HTERT RPE-1 (cell line): ENCODE measurements around the gene AHCTF1.

Source experiments
- in situ Hi-C: fragments of 300-500 bp; cut with MboI; formaldehyde crosslinking; loops from 4 replicates; pipeline ENCODE4 v1.14.3; 2020; ENCODE audit warnings: low sequenced_read_pairs

The AHCTF1 gene

DNA sequence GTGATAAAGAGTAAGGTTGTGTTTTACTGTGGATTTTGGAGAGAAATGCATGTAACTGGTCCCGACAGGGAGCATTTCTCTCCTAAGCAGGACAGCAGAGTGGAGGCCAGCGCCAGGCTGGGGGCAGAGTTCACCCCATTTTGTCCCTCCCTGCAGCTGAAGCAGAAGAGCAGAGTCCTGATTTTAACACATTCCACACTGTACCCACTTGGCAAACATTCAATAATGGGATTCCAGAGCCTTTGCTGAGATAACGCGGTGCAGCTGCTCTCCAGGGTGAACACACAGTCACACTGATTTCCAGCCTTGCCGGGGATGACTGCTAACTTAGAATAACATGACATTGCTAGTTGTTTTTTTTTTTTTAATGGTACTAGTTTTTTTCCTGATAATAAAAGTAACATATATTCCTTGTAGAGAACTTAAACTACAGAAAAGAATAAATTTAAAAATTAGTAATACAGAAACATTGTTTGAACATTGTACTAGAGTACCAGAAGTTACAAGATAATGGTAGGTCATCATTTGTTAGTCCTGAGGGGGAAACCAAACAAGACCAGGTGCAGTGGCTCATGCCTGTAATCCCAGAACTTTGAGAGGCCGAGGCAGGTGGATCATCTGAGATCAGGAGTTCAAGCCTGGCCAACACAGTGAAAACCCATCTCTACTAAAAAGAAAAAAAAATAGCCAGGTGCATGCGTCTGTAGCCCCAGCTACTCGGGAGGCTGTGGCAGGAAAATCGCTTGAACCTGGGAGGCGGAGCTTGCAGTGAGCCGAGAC lies 130.3 kb downstream of the AHCTF1 start:
- in situ Hi-C loops = no loop called here

DNA sequence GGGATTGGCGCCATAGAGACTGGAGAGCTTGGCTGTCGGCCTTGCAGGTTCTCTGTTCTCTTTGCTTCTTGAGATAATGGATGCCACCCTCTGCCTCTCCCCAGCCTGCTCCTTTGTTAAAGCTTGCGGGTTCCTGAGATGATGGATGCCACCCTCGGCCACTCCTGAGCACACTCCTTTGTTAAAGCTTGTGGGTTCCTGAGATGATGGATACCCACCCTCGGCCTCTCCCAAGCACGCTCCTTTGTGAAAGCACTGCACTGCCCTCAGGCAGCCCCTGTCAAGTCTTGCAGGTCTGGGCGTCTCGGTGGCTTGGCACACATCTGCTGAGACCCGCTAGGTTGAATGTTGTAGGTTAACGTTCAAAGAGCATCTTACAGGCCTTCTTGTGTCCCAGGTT lies 131.0 kb downstream of the AHCTF1 start:
- in situ Hi-C loops = no loop called here

DNA sequence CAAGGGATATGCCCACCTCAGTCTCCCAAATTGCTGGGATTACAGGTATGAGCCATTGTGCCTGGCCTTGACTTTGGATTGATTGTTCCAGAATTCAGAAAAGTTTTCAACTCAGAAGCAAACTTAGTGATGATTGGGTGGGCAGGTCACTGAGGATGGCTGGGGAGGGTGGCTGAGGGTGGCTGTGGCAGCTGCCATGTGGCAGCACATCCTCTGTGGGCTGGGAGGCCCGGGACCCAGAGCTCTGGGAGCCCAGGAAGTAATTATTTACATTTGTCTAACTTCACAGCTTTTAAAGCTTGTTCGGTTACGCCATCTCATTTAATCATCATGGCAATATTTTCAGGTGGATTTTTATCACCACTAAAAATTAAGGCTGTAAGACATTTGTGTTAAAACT lies 131.4 kb downstream of the AHCTF1 start:
- in situ Hi-C loops = no loop called here

DNA sequence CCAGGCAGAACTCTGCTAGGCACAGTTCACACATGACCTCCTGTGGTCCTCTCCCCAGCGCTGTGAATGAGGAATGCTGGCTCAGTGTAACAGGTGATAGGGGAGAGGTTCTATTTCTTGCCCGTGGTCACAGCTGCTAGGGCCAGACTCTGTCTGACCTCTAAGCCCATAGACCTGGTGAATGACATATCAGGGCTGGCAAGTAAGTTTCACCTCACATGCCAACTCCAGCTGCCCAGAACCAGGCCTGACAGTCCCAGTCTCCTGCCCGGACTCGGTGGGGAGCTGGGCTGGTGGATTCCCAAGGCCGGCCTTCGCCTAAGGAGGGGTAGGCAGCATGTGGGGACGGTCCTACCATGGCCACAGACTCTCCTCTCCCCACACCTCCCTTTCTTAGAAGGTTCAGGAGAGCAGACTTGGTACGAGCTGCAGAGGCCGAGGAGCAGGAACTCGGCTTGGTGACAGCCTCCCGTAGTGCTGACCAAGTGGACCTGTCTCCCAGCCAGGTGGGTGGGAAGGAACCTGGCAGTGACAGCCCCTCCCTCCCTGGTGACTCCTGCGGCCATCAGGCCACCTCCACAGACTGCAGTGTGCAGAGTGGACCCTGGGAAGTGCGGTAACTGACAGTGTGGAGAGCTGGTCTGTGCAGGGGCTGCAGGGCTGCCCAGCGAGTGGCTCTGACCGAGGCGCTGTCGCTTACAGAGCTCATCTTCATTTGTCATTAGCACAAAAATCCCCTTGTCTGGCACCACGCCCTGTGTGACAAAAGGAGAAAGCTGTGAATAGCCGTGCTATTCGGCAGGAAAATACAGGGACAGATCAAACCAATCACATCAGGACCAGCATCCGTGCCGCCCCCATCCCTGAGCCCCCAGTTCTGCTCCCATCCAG lies 132.9 kb downstream of the AHCTF1 start:
- in situ Hi-C loops = no loop called here

DNA sequence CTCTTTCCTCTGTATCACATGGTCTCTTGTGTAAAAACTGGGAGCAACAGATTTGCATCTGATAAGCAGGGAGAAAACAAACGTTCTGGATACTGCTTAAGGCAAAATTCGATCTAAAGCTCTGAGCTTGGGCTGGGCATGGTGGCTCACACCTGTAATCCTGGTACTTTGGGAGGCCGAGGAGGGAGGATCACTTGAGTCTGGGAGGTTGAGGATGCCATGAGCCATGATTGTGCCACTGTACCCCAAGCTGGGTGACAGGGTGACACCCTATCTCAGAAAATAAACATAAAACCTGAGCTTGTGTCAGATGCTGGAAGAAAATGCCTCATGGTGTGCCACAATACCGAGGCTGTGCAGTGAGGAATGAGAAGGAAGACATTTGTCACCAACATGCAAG lies 133.6 kb downstream of the AHCTF1 start:
- in situ Hi-C loops = no loop called here

DNA sequence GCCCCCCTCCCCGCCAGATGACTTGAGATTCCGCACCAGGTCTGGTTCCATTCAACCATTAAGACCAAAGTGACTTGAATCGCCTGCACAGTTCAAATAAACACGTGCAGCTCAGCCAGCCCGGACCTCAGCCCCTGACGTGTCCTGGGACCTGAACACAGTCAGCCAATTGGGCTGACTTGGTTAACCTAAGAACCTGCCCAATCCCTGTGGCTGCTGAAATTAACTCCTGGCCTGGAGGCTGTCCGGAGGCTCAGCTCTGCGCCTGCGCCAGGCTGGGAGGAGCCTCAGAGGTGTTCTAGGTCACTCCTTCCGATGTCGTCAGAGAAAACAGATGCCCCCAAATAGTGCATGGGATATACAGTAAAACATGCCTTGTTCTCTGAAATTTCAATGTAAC lies 134.2 kb downstream of the AHCTF1 start:
- in situ Hi-C loops = no loop called here

DNA sequence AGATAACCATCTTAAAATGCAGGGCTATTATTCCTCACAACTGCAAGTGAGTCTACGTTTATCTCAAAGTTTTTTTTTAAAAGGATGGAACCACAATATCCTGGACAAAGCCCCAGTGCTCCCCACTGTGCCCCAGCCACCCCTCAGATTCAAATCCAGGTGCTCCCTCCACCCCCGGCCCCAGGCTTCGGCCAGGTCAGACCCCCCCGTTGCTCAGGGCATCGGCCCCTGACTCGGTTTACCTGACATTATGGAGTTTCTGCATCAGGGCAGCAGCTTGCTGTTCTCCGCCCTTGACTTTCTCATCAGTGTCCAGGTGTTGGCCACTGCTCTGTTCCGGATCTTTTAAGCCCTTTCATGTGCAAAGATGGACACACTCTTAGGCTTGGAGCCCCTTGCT lies 134.6 kb downstream of the AHCTF1 start:
- in situ Hi-C loops = no loop called here

DNA sequence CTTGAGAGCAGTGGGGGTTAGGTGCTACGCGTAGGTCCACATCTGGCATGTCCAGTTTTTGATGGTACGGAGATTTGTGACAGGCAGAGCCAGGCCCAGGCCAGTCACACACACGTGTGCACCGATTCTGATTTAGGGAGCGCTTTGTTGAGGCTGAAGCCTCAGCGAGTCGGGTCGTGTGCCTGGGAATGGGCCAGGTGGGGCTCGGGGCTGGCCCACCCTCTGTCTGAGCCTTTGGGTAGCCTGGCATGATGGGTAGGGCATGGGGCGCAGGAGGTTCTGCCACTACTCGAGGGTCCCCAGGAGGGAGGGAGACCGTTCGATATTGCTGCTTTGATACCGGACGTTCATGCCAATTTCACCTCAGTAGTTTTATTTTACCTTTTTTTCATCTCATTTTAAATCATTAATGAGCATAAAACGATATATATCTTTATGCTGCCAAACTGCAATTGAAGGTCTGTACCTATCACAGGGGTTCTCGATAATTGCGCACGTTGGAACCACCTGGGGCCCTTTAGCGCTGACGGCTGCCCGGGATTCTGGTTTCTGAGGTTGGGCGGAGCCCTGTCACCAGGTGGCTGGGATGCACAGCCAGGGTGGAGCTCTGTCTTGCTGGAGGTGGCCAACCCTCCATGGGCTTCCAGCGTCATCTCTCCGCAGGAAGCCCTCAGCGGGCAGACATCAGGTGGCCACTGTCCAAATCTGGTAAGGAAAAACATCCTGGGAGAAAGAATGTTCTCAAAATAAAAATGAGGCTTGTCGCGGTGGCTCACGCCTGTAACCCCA lies 135.6 kb downstream of the AHCTF1 start:
- in situ Hi-C loops = no loop called here

DNA sequence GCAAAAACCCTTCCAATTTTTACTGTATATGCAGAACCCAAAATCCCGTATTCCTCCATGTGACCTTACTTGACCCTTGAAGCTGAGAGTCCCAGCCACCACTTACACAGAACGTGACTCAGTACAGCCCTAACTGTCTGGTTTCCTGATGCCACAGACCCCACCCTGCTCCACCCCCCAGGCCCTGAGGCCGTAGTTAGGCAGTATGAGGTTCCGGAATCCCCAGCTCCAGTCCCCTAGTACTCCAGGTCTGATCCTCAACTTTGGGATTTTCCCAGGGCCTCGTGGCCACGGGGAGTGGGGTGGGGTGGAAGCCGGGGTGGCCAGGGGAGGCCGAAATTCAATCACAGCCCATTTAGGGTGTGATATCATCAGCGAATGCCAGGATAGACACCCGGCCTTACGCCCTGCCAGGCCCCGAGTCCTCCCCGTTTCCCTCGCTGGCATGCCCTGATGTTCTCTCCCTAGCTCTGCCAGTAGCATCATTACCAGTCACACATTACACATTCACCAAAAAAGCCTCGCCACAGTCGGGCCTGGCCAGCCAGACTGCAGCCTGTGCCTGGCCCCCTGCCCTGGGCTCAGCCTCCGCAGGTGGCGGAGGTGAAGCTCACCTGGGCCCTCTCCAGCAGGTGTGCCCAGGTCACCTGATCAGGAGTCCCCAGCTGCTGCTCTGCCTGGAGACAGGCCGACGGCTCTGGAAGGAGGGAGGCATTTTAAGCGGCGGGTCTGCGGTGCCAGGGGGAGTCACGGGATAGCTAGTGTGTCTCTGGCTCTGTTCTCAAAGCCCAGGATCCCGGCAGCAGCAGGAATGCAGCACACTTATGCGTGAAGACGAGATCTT lies 136.7 kb downstream of the AHCTF1 start:
- in situ Hi-C loops = no loop called here

DNA sequence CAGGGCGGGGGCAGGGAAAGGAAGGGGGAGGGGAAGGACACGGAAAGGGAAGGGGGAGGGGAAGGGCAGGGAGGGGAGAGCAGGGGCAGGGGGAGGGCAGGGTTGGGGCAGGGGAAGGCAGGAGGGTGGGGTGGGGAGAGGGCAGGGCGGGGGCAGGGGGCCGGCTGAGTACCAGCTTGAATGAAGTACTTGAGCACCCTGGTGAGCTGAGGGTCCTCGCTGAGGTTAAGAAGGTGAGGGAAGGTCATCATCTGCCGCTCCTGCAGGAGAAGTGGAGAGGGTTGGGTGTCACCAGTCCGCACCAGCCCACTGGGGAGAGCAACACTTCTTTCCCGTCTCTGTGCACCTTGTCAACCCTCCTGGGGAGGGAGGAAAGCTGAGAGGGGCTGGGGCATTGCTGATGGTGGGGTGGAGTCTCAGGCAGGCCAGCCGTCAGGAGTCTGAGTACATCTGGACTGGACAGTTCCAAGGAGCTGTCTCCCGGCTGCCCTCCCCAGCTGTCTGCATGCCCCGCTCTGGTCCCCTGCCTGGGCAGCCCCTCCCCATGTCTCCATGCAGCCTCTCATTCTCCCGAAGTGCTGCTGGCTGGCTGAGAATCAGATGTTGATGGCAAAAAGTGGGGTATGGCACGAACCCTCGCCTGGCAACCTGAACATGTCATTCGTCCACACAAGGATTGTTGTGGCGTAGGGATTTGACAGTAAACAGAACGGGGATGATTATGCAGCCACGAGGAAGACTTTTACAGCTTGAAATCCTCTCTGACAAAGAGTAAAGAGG lies 137.5 kb downstream of the AHCTF1 start:
- in situ Hi-C loops = no loop called here

DNA sequence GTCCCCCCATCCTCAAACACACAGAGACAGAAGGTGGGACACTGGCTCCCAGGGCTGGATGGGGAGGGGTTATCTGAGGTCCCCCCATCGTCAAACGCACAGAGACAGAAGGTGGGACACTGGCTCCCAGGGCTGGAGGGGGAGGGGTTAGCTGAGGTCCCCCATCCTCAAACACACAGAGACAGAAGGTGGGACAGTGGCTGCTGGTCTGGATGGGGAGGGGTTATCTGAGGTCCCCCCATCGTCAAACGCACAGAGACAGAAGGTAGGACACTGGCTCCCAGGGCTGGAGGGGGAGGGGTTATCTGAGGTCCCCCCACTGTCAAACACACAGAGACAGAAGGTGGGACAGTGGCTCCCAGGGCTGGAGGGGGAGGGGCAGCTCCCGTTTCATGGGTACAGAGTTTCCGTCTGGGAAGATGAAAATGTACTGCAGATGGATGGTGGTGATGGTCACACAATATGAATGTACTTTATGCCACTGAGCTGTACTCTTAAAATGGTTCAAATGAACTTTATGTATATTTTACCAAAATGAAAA lies 138.3 kb downstream of the AHCTF1 start:
- in situ Hi-C loops = no loop called here

DNA sequence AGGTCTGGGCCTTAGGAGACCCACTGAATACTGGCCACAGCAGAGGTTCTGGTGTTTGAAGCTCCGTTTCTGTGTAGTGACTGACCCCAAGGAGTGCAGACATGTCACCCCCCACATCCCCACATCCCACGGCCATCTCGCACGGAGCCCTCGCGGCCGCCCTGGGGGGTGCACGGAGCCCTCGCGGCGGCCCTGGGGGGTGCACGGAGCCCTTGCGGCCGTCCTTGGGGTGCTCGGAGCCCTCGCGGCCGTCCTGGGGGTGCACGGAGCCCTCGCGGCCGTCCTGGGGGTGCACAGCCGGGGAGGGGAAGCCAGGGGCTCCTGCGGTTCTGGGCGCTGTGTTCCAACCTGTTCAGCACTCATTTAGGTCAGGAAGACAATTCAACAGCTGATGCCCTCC lies 139.1 kb downstream of the AHCTF1 start:
- in situ Hi-C loops = no loop called here

DNA sequence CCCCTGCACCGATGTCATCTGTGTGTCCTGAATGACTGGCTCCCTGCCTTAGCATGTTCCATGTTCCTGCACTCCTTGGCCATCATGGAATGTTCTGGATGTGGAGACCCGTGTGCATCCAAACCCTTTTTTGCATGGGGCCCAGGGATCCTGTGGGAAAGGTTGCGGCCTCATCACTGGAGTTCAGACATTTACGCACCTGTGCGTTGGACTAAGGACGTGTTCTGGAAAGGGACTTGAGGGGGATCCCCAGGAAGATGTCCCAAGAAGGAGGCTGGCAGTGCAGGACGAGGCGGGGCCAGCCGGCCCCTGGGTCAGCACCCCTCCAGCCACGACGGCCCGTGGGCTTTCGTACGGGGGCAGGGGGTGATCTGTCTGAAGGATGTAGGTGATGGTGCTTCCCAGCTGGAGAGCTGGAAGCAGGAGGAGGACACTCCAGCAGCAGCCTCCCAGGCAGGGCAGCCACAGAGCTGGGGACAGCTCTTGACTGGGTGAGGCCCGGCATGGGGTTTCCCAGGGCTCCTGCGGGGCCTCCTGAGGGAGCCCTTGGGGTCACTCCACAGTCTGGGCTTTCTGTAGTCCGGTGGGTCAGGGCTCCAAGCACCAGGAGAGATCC lies 140.3 kb downstream of the AHCTF1 start:
- in situ Hi-C loops = no loop called here

DNA sequence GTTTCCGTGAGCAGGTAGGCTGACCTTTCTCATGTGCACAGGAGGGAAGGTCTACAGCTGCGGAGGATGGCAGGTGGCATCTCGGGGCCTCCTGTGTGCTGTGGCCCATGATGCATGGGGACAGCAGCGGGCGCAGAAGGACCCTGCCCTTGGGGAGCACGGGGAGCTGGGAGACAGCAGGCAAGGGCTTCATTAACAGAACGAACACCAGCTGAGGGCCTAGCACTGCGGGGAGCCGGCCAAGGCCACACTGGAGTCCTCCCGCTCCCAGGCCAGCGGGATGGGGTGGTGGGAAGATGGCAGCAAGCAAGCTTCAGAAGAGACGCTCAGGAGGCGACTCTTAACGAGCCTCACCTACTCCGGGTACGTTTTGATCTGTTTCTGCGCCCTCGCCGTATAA lies 140.9 kb downstream of the AHCTF1 start:
- in situ Hi-C loops = no loop called here

DNA sequence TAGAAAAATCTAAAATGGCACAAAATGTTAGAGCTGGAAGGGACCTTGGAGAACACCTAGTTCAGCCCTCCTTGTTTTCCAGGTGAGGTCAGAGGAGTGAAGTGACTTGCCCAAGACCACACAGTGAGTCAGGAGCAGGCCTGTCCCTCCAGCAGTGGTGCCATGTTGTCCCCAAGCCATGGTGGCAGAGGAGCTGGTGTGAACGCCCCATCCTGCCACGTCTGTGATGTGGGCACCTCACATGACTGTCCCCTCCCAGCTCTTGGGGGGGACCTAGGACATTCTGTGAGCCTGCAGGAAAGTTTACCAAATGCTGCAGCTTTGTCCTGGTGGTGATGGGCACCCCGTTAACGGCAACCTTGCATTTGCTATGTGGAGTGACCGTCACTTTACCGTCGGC lies 141.4 kb downstream of the AHCTF1 start:
- in situ Hi-C loops = no loop called here

DNA sequence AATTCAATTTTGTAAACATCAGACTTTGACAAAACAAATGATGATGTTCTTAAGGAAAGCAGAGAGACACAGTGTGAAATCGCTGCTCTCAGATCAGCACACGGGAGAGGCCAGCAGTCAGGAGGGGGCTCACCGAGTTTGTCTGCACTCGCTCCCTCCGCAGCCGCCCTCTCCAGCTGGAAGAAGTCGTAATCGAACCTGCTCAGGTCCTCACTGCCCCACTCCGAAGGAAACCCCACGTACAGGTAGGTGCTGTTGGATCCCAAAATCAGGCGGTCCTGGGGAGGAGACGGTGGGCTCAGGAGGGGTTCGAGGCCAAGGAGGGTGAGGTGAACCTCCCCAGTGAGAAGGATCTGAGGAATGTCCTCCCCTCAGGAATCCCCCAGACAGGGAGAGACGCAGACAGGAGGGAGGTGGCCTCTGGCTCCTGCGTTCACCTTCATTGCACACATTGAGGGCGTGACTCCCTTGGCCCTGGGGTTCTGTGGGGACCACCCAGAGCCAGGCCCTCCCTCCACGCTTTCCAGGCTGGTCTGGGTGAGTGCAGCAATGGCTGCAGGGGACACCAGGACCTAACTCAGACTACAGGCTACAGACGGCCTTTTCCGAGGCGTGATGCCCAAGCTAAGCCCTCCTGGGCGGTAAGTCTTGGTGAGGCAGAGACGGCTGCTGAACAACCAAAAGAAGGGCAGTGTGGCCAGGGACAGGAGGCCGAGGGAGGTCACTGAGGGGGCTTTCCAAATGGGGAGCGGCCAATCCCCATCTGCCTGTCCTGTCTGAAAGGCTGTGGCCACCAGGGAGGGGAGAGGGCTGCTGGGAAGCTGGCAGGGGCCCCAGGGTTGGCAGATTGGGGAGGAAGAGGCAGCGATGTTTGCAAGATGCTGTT lies 142.1 kb downstream of the AHCTF1 start:
- in situ Hi-C loops = no loop called here
